HUES6 (cell line): ENCODE measurements around the gene CENPC.
"Not testable (repeated sequence)": the region's sequence is repeated elsewhere in the genome, so short reads cannot be mapped to it uniquely, and the experiment has no call there.

Source experiments
- H3K27ac ChIP-seq: 2 replicates; pipeline ENCODE4 v1.7.0; 2013; ENCODE audit warnings: low read depth, mild to moderate bottlenecking, low read length, inconsistent platforms
- H3K27me3 ChIP-seq: 2 replicates; pipeline ENCODE4 v1.6.1; 2013; ENCODE audit warnings: low read length; ENCODE audit not compliant: control insufficient read depth, insufficient read depth
- H3K36me3 ChIP-seq: 2 replicates; pipeline ENCODE4 v1.6.1; 2013; ENCODE audit warnings: low read length; ENCODE audit not compliant: control insufficient read depth, insufficient read depth
- H3K4me1 ChIP-seq: 2 replicates; pipeline ENCODE4 v1.6.1; 2013; ENCODE audit warnings: low read length; ENCODE audit not compliant: control insufficient read depth, insufficient read depth
- H3K4me3 ChIP-seq: 2 replicates; pipeline ENCODE4 v1.5.1; 2013; ENCODE audit warnings: low read depth, low read length
- H3K9ac ChIP-seq: one replicate; pipeline ENCODE4 v1.6.1; 2013; ENCODE audit warnings: mild to moderate bottlenecking, low read length
- H3K9me3 ChIP-seq: 2 replicates; pipeline ENCODE4 v1.6.1; 2013; ENCODE audit warnings: low read depth, low read length; ENCODE audit not compliant: control insufficient read depth, insufficient read depth

Gene CENPC

DNA sequence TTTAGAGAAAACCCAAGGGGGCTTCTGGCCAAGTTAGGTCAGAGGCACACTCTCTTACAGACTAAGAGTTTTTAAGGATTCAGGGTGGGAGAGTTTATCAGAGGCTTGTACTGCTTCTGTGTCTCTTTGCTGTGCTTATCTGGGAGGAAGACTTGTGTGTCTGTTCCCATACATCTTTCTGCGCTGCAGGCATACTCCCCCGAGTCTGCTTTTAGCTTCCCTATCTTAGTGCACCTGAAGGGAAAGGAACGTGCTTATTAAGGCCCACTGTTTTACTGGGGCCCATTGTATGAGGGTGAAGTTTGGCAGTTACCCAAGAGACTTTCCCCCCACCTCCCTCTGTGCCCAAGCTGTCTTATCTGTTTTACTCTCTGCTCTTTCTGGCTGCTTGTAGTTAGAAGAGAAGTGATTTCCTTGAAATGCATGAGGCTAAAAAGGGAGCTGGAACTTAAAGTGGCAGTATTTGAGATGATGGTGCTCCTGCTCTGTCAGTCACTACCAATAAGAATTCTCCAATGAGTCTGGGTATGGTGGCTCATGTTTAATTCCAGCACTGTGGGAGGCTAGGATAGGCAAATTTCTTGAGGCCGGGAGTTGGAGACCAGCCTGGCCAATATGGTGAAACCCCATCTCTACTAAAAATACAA lies 7.0 kb upstream of the CENPC start:
- not testable (repeated sequence) for H3K27me3 ChIP-seq, H3K36me3 ChIP-seq, H3K27ac ChIP-seq, H3K4me3 ChIP-seq, H3K9ac ChIP-seq, H3K9me3 ChIP-seq, H3K4me1 ChIP-seq

DNA sequence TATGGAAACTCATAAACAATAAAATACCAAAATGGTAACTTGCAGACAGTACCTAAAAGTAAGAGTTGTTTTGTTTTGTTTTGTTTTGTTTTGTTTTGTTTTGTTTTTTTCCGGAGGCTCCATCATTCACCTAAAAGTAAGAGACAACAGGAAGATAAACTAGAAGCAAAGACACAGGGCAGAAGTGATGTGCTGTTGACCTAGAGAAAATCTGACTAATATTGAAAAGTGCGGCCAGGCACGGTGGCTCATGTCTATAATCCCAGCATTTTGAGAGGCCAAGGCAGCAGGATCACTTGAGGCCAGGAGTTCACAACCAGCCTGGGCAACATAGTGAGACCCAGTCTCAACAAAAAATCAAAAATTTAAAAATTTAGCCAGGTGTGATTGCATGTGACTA lies 5.6 kb upstream of the CENPC start:
- H3K27ac ChIP-seq: no peak overlapping the region
- no peaks in the 10 kb centered on the region for H3K27me3 ChIP-seq
- H3K9ac ChIP-seq: no peak overlapping the region
- H3K4me3 ChIP-seq: no peak overlapping the region
- no peaks in the 10 kb centered on the region for H3K36me3 ChIP-seq
- H3K9me3 ChIP-seq: no peaks in the 10 kb centered on the region
- no peaks in the 10 kb centered on the region for H3K4me1 ChIP-seq

DNA sequence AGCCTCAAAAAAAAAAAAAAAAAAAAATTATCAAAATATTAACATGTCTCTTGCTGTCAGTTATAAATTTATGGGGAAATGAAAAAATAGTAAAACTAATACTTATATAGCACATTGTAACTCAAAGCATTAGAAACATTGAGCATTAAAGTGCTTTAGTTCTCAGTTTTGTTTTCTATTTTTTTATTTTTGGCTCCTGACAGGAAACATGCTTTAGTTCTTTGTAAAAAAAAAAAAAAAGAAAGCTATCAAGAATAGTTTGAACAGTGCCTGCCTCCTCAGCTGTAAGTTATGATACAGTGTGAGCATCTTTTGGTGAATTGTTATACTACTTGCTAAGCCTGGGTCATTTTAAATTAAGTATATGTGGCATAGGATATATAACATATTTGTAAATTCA lies 5.1 kb upstream of the CENPC start:
- no peak overlapping the region for H3K4me3 ChIP-seq
- H3K4me1 ChIP-seq: no peaks in the 10 kb centered on the region

GRCh38 chr4:67549123-67549522 lies 3.8 kb upstream of the CENPC start:
- H3K4me3 ChIP-seq: no peak overlapping the region
- H3K36me3 ChIP-seq: peaks cover 3% of the 10 kb centered on the region; the same call in 1 of the 2 replicates
- no peaks in the 10 kb centered on the region for H3K4me1 ChIP-seq
- no peak overlapping the region for H3K27ac ChIP-seq
- no peaks in the 10 kb centered on the region for H3K27me3 ChIP-seq
- no peak overlapping the region for H3K9ac ChIP-seq
- no peaks in the 10 kb centered on the region for H3K9me3 ChIP-seq

More for the DNA sequence above, 5.1 kb upstream of the CENPC start:
- no peaks in the 10 kb centered on the region for H3K36me3 ChIP-seq
- H3K9ac ChIP-seq: no peak overlapping the region
- H3K27ac ChIP-seq: no peak overlapping the region
- H3K9me3 ChIP-seq: no peaks in the 10 kb centered on the region
- no peaks in the 10 kb centered on the region for H3K27me3 ChIP-seq

- Histone ChIP-seq H3K9ac (no peak overlapping the region), H3K4me3 (no peak overlapping the region), H3K9me3 (no peaks in the 10 kb centered on the region), H3K27me3 (no peaks in the 10 kb centered on the region), H3K4me1 (no peaks in the 10 kb centered on the region), H3K27ac (no peak overlapping the region), H3K36me3 (peaks cover 13% of the 10 kb centered on the region)
Measured at GRCh38 chr4:67546971-67547370, 1.7 kb upstream of the CENPC start.

- H3K36me3 ChIP-seq: peaks cover 19% of the 10 kb centered on the region
- no peaks in the 10 kb centered on the region for H3K4me1 ChIP-seq
- no peak overlapping the region for H3K27ac ChIP-seq
- H3K27me3 ChIP-seq: no peaks in the 10 kb centered on the region
- peak overlapping the region; percentile 96 for H3K4me3 ChIP-seq
- H3K9me3 ChIP-seq: no peaks in the 10 kb centered on the region
- H3K9ac ChIP-seq: no peak overlapping the region
Measured at GRCh38 chr4:67546004-67546356, 677 bp upstream of the CENPC start.

- Histone ChIP-seq H3K9ac (no peak overlapping the region), H3K36me3 (peaks cover 53% of the 10 kb centered on the region), H3K4me3 (no peak overlapping the region), H3K9me3 (no peaks in the 10 kb centered on the region), H3K27ac (no peak overlapping the region), H3K4me1 (no peaks in the 10 kb centered on the region), H3K27me3 (no peaks in the 10 kb centered on the region)
Measured at GRCh38 chr4:67542076-67542475, 3.2 kb downstream of the CENPC start.

- H3K9me3 ChIP-seq: no peaks in the 10 kb centered on the region
- H3K4me1 ChIP-seq: no peaks in the 10 kb centered on the region
- peaks cover 61% of the 10 kb centered on the region for H3K36me3 ChIP-seq
- H3K9ac ChIP-seq: no peak overlapping the region
- H3K4me3 ChIP-seq: no peak overlapping the region
- no peaks in the 10 kb centered on the region for H3K27me3 ChIP-seq
- H3K27ac ChIP-seq: no peak overlapping the region
Measured at GRCh38 chr4:67539830-67540229, 5.5 kb downstream of the CENPC start.

DNA sequence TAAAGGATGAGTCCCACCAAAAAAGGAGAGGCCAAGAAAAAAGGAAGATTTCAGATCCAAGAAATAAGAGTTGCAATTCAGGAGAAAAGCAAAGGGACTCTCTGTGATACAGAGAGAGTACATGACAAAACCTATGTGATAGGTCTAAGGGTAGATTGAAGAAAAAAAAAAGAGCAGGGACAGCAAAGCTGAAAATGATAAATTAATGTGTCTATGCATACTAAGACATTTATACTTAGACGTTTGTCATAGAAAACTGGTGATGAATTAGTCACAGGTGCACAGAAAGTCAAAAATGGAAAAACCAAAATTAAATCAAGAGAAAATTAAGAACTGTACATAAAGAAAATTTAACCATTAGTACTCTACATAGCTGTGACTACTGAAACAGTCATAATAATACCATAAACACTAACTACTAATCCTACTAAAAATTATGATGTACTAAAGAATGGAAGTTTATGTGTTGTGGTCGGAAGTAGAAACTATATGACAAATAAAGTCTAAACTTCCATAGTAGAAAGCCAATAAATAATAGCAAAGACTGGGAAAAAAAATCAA lies 9.9 kb downstream of the CENPC start:
- Histone ChIP-seq H3K27me3 (no peaks in the 10 kb centered on the region), H3K9me3 (no peaks in the 10 kb centered on the region), H3K4me1 (no peaks in the 10 kb centered on the region), H3K27ac (no peak overlapping the region), H3K9ac (no peak overlapping the region), H3K36me3 (peaks cover 68% of the 10 kb centered on the region), H3K4me3 (no peak overlapping the region)

DNA sequence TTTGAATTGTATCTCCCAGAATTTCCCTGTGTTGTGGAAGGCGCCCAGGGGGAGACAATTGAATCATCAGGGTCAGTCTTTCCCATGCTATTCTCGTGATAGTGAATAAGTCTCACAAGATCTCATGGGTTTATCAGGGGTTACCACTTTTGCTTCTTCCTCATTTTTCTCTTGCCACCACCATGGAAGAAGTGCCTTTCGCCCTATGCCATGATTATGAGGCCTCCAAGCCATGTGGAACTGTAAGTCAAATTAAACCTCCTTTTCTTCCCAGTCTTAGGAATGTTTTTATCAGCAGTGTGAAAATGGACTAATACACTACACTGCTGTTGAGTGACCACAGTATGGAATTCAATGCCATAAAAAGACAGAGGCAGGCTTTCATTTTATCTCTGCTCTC lies 12.2 kb downstream of the CENPC start:
- no peak overlapping the region for H3K27ac ChIP-seq
- no peaks in the 10 kb centered on the region for H3K9me3 ChIP-seq
- no peaks in the 10 kb centered on the region for H3K4me1 ChIP-seq
- H3K27me3 ChIP-seq: no peaks in the 10 kb centered on the region
- H3K4me3 ChIP-seq: no peak overlapping the region
- peaks cover 62% of the 10 kb centered on the region for H3K36me3 ChIP-seq
- H3K9ac ChIP-seq: no peak overlapping the region

- peaks cover 57% of the 10 kb centered on the region for H3K36me3 ChIP-seq
- not testable (repeated sequence) for H3K9ac ChIP-seq
Measured at GRCh38 chr4:67532397-67532796, 12.9 kb downstream of the CENPC start.

More at GRCh38 chr4:67532397-67532796, 12.9 kb downstream of the CENPC start:
- H3K4me1 ChIP-seq, H3K27ac ChIP-seq, H3K27me3 ChIP-seq, H3K9me3 ChIP-seq, H3K4me3 ChIP-seq: not testable (repeated sequence)
